ENCODE data around the gene AK4. TPM values are rescaled to one million over a fixed set of nuclear protein-coding genes. Genes with fewer than 3 reads are reported as not detected.
"Not testable (repeated sequence)": the region's sequence is repeated elsewhere in the genome, so short reads cannot be mapped to it uniquely, and the experiment has no call there.

Gene AK4
- polyA plus RNA-seq, 3 donors = 4.3 to 9.9 (median 6.7) TPM

GRCh38 chr1:65233782-65234181, 85.8 kb downstream of the AK4 start:
- H3K4me3 ChIP-seq (replicated peaks in 1 of 3; ENCODE audit: low read depth in 2 of 3, low read length in 3 of 3) = no peak overlapping the region
- H3K4me2 ChIP-seq (replicated peaks; ENCODE audit: extremely low read depth, low read length, poor library complexity, severe bottlenecking) = no peak overlapping the region
- peaks cover 0 to 6% of the 10 kb centered on the region in 2 donors for H3K36me3 ChIP-seq (replicated peaks in 1 of 2; ENCODE audit: control insufficient read depth in 1 of 2, insufficient read depth in 2 of 2, low read length in 2 of 2)
- no peak for DNase-seq
- no peaks in the 10 kb centered on the region for H4K20me1 ChIP-seq (ENCODE audit: insufficient read depth, low read length)
- no peak for TF ChIP-seq CTCF (IDR thresholded peaks at IDR 0.05)
- Mint-ChIP-seq H3K9me3 (peaks cover 0 to 9% (median 5%) of the 10 kb centered on the region in 7 donors), H3K27ac (no peak overlapping the region), H3K27me3 (ENCODE audit: low read depth in 3 of 3) (no peaks in the 10 kb centered on the region), H3K4me3 (no peak overlapping the region), H3K4me1 (peaks cover 12% of the 10 kb centered on the region), H3K36me3 (peaks cover 0 to 3% of the 10 kb centered on the region in 2 donors)
- H3K27me3 ChIP-seq (ENCODE audit: control insufficient read depth in 2 of 2, insufficient read depth in 2 of 2, low read length in 2 of 2) = no peaks in the 10 kb centered on the region
- intact Hi-C loops (cut with micrococcal nuclease) = loop anchor here in 1 of 2 donors (10.0 kb wide), 1 partner anchor 451 kb away; no protein-coding TSS in a partner anchor
- no peaks in the 10 kb centered on the region for H3K4me1 ChIP-seq (ENCODE audit: control insufficient read depth in 1 of 2, insufficient read depth in 2 of 2, low read length in 2 of 2)
- no peak overlapping the region for H3K27ac ChIP-seq (ENCODE audit: low read depth in 1 of 2, low read length in 2 of 2)
- H3K79me2 ChIP-seq (ENCODE audit: insufficient read depth, low read length) = no peaks in the 10 kb centered on the region
- WGBS (ENCODE audit: insufficient coverage) = 50% methylated on average over 2 of the region's 2 CpGs
- peaks cover 0 to 3% of the 10 kb centered on the region in 2 donors for H3K9me3 ChIP-seq (replicated peaks in 1 of 2; ENCODE audit: control insufficient read depth in 1 of 2, insufficient read depth in 1 of 2, low read length in 2 of 2)
- H3K9ac ChIP-seq (ENCODE audit: insufficient read depth, low read length, poor library complexity, severe bottlenecking) = no peak overlapping the region
- H2AFZ ChIP-seq (ENCODE audit: insufficient read depth, low read depth, low read length, poor library complexity, severe bottlenecking) = no peak overlapping the region

GRCh38 chr1:65235867-65236805, 88.1 kb downstream of the AK4 start:
- no CpG with 5 or more reads among the region's 3 CpGs for WGBS (ENCODE audit: insufficient coverage)
- no peaks in the 10 kb centered on the region for H3K79me2 ChIP-seq (ENCODE audit: insufficient read depth, low read length)
- H3K4me2 ChIP-seq (replicated peaks; ENCODE audit: extremely low read depth, low read length, poor library complexity, severe bottlenecking) = no peak overlapping the region
- no peak overlapping the region for H3K27ac Mint-ChIP-seq
- H3K36me3 Mint-ChIP-seq = no peaks in the 10 kb centered on the region
- H3K4me1 Mint-ChIP-seq = peaks cover 4% of the 10 kb centered on the region
- DNase-seq = peak; percentile 27 to 62 (median 46)
- H3K9me3 ChIP-seq (replicated peaks in 1 of 2; ENCODE audit: control insufficient read depth in 1 of 2, insufficient read depth in 1 of 2, low read length in 2 of 2) = peaks cover 0 to 3% of the 10 kb centered on the region in 2 donors
- H3K27me3 Mint-ChIP-seq (ENCODE audit: low read depth in 3 of 3) = peaks cover 0 to 2% (median 0%) of the 10 kb centered on the region in 3 donors
- no peak overlapping the region for H2AFZ ChIP-seq (ENCODE audit: insufficient read depth, low read depth, low read length, poor library complexity, severe bottlenecking)
- intact Hi-C loops (cut with micrococcal nuclease) = loop anchor here (5.0 to 10.0 kb wide), 2 partner anchors 449 to 451 kb away; no protein-coding TSS in a partner anchor
- H3K9me3 Mint-ChIP-seq = peaks cover 3 to 13% (median 5%) of the 10 kb centered on the region in 7 donors
- H3K9ac ChIP-seq (ENCODE audit: insufficient read depth, low read length, poor library complexity, severe bottlenecking) = no peak overlapping the region
- H3K27ac ChIP-seq (ENCODE audit: low read depth in 1 of 2, low read length in 2 of 2) = no peak overlapping the region
- no peaks in the 10 kb centered on the region for H4K20me1 ChIP-seq (ENCODE audit: insufficient read depth, low read length)
- no peaks in the 10 kb centered on the region for H3K27me3 ChIP-seq (ENCODE audit: control insufficient read depth in 2 of 2, insufficient read depth in 2 of 2, low read length in 2 of 2)
- H3K4me3 ChIP-seq (replicated peaks in 1 of 3; ENCODE audit: low read depth in 2 of 3, low read length in 3 of 3) = no peak overlapping the region
- no peaks in the 10 kb centered on the region for H3K36me3 ChIP-seq (replicated peaks in 1 of 2; ENCODE audit: control insufficient read depth in 1 of 2, insufficient read depth in 2 of 2, low read length in 2 of 2)
- peak; percentile 85 for TF ChIP-seq CTCF (IDR thresholded peaks at IDR 0.05)
- H3K4me1 ChIP-seq (ENCODE audit: control insufficient read depth in 1 of 2, insufficient read depth in 2 of 2, low read length in 2 of 2) = no peaks in the 10 kb centered on the region
- no peak overlapping the region for H3K4me3 Mint-ChIP-seq

- H3K4me3 Mint-ChIP-seq; H3K27me3 ChIP-seq (ENCODE audit: control insufficient read depth in 2 of 2, insufficient read depth in 2 of 2, low read length in 2 of 2); H3K36me3 Mint-ChIP-seq; H2AFZ ChIP-seq (ENCODE audit: insufficient read depth, low read depth, low read length, poor library complexity, severe bottlenecking); H3K79me2 ChIP-seq (ENCODE audit: insufficient read depth, low read length); H3K9me3 ChIP-seq (replicated peaks in 1 of 2; ENCODE audit: control insufficient read depth in 1 of 2, insufficient read depth in 1 of 2, low read length in 2 of 2); H3K36me3 ChIP-seq (replicated peaks in 1 of 2; ENCODE audit: control insufficient read depth in 1 of 2, insufficient read depth in 2 of 2, low read length in 2 of 2); H4K20me1 ChIP-seq (ENCODE audit: insufficient read depth, low read length); H3K4me1 Mint-ChIP-seq; H3K4me1 ChIP-seq (ENCODE audit: control insufficient read depth in 1 of 2, insufficient read depth in 2 of 2, low read length in 2 of 2); H3K27me3 Mint-ChIP-seq (ENCODE audit: low read depth in 3 of 3); H3K9ac ChIP-seq (ENCODE audit: insufficient read depth, low read length, poor library complexity, severe bottlenecking); H3K27ac ChIP-seq (ENCODE audit: low read depth in 1 of 2, low read length in 2 of 2); H3K27ac Mint-ChIP-seq; H3K4me2 ChIP-seq (replicated peaks; ENCODE audit: extremely low read depth, low read length, poor library complexity, severe bottlenecking); DNase-seq; H3K4me3 ChIP-seq (replicated peaks in 1 of 3; ENCODE audit: low read depth in 2 of 3, low read length in 3 of 3): not testable (repeated sequence)
- intact Hi-C loops (cut with micrococcal nuclease) = loop anchor here (5.0 to 10.0 kb wide), 2 partner anchors 448 to 450 kb away; no protein-coding TSS in a partner anchor
- peaks cover 4 to 13% (median 5%) of the 10 kb centered on the region in 7 donors for H3K9me3 Mint-ChIP-seq
- 100% methylated on average over 1 of the region's 1 CpG for WGBS (ENCODE audit: insufficient coverage)
Observed at GRCh38 chr1:65237088-65237487, 89.1 kb downstream of the AK4 start.

Measured in CD14-positive monocyte (primary cell).